GM12864 (cell line): ENCODE results near the gene PTPRT.

ENCODE experiments used
- DNase-seq: peaks from one replicate; pipeline ENCODE4 v3.0.0-alpha.2; 2011; ENCODE audit warnings: low read depth
- H3K4me3 ChIP-seq: 2 replicates; pipeline ENCODE4 v1.5.1; 2011; ENCODE audit warnings: mild to moderate bottlenecking, low read depth, low read length, control low read depth
- TF ChIP-seq, protein P1 (sequence below): IDR thresholded peaks from 2 replicates; pipeline ENCODE4 v1.5.1; 2011; ENCODE audit warnings: low read depth, mild to moderate bottlenecking, moderate library complexity, low read length, control low read depth, inconsistent platforms; ENCODE audit errors: missing control alignments

Gene PTPRT

GRCh38 chr20:43194137-43194536, 4.4 kb upstream of the PTPRT start:
- TF ChIP-seq, protein P1, sequence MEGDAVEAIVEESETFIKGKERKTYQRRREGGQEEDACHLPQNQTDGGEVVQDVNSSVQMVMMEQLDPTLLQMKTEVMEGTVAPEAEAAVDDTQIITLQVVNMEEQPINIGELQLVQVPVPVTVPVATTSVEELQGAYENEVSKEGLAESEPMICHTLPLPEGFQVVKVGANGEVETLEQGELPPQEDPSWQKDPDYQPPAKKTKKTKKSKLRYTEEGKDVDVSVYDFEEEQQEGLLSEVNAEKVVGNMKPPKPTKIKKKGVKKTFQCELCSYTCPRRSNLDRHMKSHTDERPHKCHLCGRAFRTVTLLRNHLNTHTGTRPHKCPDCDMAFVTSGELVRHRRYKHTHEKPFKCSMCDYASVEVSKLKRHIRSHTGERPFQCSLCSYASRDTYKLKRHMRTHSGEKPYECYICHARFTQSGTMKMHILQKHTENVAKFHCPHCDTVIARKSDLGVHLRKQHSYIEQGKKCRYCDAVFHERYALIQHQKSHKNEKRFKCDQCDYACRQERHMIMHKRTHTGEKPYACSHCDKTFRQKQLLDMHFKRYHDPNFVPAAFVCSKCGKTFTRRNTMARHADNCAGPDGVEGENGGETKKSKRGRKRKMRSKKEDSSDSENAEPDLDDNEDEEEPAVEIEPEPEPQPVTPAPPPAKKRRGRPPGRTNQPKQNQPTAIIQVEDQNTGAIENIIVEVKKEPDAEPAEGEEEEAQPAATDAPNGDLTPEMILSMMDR = no peak
- H3K4me3 ChIP-seq = no peak overlapping the region
- DNase-seq = no peak

- TF ChIP-seq, protein P1 = no peak
- no peak overlapping the region for H3K4me3 ChIP-seq
- no peak for DNase-seq
These were observed 3.7 kb upstream of the PTPRT start for GRCh38 chr20:43193443-43193842.

GRCh38 chr20:43191946-43192863, 2.5 kb upstream of the PTPRT start:
- no peak overlapping the region for H3K4me3 ChIP-seq
- TF ChIP-seq, protein P1 = peak; percentile 66
- no peak for DNase-seq

DNA sequence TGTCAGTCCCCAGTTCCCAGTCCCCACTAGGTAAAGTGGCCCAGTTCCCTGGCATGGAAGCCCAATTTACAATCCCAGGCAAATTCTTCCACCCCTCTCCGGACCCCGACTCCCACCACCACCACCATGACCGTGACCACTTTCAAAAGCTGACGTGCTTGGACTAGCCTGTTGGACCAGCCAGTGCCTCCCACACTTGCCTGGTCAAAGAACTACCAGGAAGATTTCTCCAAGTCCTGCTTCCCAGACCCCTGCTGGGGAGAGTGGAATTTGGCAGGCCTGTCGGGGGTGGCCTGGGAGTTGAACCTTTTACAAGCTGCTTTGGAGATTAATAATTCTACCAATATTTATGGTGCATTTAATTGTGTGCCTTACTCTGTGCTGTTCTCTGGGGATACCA, 1.4 kb upstream of the PTPRT start:
- H3K4me3 ChIP-seq = no peak overlapping the region
- DNase-seq = no peak
- TF ChIP-seq, protein P1 = no peak

DNA sequence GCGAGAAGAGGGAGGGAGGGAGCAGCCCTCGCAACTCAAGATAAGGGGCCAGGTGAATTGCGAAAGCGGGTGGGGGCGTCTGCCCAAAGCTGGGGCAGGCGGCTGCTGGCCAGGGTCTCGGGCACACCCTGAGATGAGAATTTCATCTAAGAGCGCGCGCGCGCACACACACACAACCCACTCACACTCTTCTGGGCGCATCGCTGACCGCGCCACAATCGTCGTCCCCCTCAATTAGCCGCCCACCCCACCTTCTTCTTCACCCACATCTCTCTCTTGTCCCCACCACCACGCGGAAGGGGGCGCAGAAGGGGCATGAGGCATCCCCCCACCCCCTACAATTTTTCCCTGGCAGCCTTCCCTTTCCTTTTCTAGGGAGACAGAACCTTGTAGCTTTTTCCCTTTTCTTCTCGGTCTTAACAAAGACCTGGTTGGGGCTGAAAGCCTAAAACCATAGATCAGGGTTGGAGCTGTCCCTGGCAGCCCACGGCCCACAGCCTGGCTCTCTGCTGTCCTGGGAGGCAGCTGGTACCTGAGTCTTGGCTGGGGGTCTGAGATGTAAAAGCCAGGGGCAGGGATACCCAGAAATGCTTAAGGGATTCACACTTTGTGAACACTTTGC, 737 bp upstream of the PTPRT start:
- TF ChIP-seq, protein P1 = no peak
- no peak for DNase-seq
- H3K4me3 ChIP-seq = no peak overlapping the region

DNA sequence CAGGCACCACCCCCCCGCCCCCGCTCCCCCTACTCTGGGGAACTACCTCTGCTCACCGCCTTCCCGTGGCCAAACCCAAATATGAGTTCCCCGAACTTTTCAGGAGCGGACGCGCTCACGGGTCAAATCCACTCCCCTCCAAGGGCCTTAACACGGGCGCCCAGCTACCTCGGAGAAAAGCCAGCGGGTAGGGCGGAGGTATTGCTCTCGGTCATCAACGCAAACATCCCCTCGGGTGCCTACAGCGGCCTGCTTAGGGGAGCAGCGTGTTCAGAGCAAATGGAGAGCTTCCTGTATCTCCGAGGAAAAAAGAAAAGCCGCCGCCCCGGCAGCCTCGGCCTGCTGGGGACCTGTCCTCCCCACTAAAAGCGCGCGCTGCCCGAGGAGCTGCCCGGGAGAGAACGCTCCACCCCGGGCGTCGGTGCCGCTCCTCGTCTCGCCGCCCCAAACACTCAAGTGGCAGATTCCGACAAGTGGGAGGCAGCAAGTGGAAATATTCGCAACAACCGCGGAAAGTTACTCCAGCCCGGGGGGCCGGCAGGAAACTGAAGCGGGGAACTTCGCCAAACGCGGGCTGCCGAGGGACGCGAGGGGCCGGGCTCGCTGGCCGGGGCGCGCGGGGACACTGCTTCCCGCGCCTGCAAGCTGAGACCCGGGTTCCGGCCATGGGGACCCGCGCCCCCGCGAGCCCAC, 699 bp downstream of the PTPRT start:
- TF ChIP-seq, protein P1 = no peak
- no peak for DNase-seq
- H3K4me3 ChIP-seq = no peak overlapping the region
